ENCODE results near the gene ZNF280A.

Gene ZNF280A, protein sequence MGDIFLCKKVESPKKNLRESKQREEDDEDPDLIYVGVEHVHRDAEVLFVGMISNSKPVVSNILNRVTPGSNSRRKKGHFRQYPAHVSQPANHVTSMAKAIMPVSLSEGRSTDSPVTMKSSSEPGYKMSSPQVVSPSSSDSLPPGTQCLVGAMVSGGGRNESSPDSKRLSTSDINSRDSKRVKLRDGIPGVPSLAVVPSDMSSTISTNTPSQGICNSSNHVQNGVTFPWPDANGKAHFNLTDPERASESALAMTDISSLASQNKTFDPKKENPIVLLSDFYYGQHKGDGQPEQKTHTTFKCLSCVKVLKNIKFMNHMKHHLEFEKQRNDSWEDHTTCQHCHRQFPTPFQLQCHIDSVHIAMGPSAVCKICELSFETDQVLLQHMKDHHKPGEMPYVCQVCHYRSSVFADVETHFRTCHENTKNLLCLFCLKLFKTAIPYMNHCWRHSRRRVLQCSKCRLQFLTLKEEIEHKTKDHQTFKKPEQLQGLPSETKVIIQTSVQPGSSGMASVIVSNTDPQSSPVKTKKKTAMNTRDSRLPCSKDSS

DNA sequence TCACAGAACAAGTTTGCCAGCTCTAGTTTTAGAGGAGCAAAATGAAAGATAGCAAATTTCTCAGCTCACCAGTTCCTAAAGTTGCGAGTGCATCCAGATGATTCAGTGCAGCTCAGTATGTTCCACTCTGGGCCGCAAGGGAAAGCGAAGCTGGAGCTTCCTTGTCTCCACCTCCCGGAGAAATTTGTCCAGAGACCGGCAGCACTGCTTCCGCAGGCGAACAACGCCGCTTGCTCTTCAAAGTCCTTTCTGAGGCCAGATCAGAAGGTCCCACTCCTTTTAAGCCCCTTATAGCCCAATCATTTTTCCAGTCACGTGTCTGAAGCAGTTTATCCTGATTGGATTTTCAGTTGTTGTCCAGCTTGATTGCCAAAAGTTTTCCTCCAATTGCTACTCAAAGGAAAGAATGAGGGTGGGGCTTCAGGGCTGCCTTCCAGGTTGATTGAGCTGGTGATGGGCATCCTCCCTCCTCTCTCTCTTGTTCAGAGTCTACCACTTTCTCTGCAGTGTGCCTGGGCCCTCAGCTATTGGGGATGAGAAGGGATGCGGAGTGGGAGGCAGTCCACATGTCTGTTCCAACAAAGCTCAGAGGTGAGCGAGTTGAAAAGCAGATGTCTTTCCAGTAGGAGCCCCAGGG lies at the start of gene ZNF280A:
Gene ZNF280A (minus strand): TSS at position 251 of the 637 bp plus-strand sequence. CDS start 4,640 bp downstream, outside the sequence.
- DNase-seq (ENCODE audit: low read depth) = peak; percentile 45

DNA sequence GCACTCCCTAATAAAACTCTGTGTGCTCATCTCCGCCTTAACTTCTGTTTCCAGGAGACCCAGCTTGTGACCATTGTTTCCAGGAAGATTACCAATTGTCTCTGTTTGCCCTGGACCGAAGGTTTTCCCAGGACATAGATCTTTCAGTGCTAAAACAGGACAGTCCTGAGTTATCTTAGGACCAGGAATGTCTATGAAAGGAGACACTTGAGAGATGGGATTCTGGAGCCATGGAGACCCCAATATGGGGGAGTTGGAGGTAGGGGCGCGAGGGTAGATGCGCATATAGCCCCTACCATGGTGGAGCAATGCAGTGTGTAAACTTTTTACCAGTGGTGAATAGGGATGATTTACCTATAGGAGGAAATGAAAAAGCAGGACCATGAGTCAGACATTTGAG lies 49.1 kb upstream of the ZNF280A start:
- DNase-seq (ENCODE audit: low read depth) = no peak

DNA sequence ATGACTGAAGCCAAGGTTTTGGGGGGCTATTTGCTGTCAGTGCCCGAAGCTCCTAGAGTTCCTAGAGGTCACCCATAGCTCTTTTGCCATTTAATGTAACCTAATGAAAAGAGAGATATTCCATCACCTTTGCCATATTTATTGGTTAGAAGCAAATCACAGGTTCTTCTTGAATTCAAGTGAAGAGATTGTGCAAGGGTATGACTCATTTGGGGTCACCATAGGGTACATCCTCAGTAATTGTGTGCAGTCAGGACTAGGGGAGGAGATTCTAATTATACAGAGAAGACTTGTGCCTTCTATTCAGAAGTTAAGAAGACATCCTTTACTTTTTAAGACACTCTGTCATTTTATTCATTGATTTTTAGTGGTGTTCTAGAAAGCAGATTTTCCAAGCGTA lies 45.9 kb upstream of the ZNF280A start:
- DNase-seq (ENCODE audit: low read depth) = peak; percentile 58

DNA sequence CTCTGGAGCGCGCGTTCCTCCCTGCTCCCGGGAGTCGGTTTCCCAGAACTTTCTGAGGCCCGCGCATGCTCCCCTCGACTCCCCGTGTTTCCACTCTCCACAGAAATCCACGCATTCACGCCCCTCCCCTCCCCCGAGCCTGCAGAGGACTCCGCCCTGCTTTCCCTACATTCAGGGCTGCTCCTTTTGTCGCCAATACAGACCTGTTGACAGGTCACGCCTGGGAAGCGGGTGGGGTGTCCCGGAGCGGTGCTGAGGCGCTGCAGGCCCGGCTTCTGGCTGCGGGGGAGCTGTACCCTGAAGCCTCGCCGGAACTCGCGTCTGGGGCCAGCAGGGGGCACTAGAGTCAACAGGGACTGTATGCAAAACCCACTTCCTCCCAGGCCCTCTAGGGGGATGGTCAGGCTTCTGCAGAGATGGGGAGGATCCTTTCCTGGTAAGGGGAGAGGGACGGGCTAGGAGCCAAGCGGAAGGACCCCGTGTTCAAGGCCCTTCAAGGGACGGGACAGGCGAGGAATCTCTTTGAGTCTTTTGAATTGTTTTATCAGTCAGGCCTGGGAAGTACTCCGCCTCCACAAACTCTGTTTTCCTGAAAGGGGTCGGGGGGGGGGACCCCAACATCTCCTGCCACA lies 39.0 kb upstream of the ZNF280A start, which contains the start of gene PRAME:
Gene PRAME (minus strand): TSS at position 294 of the 632 bp plus-strand sequence. CDS start 2,433 bp downstream, outside the sequence.
- peak; percentile 39 for DNase-seq (ENCODE audit: low read depth)

DNA sequence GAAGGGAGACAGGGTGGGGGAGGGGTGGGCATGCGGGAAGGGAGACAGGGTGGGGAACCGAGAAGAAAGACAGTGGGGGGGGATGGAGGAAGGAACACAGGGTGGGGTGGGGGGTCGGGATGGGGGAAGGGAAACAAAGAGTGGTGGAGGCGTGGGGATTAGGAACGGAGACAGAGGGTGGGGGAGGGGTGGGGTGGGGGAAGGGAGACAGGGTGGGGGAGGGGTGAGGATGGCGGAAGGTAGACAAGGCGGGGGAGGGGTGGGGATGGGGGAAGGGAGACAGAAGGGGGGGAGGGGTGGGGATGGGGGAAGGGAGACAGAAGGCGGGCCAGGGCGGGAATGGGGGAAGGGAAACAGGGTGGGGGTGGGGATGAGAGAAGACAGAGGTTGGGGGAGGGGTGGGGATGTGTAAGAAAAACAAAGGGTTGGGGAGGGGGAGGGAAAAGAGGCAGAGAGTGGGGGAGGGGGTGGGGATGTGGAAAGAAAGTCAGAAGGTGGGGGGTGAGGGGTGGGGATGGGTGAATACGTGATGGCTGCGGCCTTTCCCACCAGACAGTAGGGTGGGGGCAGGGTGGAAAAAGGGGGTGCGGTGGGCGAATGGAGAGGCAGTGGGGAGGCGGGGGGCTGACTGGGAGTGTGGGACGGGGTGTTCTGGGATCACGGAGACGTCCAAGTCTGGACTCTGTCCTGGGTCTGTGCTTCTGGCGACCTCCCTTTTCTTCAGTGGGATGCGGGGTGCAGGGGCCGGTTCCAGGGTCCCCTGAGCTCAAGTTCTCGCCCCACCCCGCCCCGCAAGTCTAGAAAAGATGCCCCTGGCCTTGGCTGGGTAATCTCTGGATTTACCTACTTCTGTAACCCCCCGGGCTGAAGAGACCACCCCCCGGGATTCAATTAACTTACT lies 38.3 kb upstream of the ZNF280A start:
- DNase-seq (ENCODE audit: low read depth) = no peak

DNA sequence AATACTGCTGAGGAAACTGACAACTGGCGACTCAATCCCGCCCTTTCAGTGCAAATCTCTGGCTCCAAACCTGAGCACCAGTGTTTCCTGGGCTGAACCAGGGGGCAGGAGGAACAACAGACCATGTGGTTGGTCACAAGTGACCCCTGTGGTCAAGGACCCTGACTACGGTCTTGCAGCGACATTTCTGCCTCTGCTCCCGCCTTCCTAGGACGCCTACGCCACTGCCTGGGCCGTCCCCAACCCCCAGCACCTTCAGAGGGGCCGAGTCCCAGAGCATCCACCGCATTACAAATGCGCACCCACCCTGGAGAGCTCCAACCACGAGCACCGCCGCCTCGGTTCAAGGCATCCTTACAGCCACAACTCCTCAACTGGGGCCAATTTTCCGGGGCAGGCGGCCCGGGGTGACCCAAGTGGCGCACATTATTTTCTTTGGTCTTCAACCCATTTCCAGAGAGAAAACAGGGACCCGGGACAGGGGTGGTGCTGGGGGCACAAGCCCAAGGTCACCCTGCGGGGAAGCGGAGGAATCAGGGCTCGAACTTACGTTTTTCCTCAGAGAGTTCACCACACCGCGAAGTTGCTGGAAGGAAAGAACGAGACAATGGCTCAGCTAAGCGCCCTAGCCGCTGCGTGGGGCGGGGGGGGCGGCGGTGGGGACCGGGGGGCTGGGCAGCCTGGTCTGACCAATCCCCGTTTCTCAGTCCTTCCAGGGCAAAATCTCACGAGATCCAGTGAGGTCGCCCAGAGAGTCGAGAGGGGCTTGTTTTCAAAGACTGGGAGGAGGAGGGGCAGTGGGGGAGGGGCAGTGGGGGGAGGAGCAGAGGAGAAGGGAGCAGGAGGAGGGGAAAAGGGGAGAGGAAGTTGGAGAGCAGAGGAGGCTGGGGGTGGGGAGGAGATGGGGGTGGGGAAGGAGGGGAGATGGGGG lies 37.2 kb upstream of the ZNF280A start:
- no peak for DNase-seq (ENCODE audit: low read depth)

DNA sequence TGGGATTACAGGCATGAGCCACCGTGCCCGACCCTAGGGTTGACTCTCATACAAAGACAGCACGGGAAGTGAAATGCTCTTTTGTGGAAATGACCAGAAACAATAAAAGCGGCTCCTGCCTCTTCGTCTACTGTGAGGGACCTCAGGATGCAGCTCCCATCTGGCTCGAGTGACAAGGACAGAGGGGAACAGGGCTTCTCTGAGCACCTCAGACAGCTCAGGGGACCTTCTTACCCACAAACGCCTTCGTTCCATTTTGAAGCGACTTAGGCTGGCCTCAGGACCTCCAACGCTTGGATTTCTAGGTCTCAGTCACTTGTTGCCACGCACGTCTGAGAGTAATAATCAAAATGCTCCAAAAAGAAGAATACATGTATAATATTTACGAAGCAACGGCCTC lies 36.5 kb upstream of the ZNF280A start:
- no peak for DNase-seq (ENCODE audit: low read depth)

DNA sequence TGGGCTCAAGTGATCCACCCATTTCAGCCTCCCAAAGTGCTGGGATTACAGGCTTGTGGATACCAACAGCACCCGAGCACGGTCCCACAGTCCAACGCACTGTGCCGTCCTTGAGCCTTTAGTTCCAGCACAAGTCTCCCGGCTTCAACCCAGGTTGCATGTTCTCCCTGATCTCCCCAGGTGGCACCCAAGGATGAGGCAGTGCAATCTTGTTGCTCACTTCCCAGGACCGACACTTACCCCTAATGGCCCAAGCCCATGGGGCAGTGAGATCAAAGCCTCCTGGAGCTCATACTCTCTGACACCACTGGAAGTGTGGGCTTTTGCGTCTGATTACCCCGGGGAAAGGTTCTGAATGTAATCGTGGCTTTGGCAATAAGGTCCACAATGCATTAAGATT lies 35.5 kb upstream of the ZNF280A start:
- no peak for DNase-seq (ENCODE audit: low read depth)

DNA sequence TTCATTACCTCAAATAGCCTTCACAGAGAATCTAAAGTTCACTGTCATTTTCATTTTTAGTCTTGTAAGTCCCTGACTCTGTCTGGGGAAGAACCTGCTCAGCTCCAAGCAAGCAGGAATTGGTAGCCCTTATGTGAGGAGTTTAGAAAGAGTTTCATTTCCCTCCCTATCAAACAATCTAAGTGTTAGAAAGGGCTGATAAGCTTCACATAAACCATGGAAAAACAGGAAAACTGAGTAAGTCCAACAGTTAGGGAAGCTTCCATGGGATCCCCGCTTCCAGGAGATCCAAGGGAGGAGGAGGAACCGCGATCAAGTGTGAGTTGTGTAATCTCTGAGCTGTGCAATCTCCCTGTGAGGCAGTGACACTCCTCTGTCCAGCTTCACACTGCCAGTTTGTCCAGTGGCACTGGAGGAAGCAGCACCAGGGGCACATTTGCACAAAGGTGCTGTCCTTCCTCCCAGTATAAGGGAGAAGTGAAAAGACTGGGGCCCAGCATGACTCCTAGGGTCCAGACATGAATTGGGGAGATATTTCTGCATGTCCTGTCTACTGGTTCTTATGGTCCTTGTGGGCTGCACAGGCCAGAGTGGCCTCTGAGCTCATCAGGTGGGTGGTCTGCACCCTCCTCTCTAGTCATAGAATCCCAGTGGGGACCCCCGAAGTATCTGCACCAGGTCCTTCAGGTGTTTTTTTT lies 34.7 kb upstream of the ZNF280A start:
- DNase-seq (ENCODE audit: low read depth) = peak; percentile 17

DNA sequence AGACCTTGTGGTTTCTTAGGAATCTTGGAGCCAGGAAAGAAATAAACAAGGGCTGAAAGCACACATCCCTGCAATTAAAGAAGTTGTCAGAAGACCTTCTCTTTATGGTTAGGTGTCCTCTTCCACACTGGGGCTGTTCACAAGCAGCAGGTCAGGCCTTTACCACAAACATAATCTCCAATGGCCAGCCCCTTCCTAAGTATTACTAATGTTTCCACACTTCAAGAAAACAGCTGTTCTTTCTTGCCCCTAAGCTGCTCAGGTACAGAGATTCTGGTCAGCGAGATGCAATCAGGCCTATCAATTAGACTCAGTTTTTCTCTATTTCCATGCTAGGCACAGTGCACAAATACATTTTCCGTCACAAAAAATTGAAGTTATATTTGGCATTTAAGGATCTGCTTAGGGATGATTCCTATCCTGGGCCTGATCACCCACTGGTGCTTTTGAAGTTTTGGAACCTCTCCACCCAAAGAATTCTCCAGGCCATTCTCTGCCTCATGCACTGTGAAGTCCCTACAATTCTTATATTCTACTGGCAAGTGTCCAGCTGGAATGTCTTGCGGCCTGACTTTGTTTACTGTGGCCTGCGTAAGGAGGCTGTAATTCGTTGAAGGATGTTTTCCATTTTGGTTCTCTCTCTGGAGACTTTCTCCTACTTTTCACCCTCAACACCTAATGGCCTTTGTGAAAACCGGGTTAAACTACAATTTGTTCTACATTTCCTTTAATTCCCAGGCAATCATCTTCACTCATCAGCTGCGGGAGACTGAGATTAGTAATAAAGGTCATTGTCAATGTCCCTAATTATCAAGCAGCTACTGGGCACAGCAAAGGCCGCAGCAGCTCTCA lies 33.9 kb upstream of the ZNF280A start:
- DNase-seq (ENCODE audit: low read depth) = peak; percentile 11

DNA sequence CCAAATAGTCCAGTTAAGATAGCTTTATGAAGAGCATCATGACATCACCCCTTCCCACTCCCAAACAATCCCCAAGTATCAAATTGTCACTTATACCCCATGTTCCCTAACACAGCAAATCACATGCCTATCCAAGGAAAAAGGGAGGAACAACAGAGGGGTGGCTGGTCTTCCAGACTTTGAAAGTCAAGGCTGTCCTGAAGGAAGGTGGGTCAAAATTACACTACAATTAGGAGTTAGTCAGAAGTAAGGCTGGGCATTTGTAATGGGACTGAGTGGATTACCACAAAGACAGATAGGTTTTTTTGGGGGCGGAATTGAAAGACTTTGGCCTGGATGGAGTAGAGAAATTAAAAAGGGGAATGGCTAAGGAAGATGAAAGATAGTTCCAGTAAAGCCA lies 33.1 kb upstream of the ZNF280A start:
- DNase-seq (ENCODE audit: low read depth) = no peak

DNA sequence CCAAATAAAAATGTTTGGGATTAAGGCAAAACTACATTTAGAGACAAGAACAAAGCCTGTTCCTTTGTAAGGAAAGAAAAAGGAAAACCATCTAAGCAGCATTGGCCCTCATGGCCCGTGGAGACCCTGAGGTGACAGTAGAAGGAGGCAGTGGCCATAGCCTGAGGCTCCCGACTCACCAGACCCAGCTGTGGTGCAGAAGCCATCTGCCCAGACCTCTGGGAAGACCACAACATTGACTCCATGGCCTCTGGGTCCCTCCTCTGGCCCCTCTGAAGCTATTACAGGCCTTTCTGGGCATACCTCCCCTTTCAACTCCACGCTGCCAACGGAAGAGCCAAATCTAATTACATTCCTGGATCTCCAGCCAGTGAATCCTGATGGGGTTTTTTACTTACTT lies 32.6 kb upstream of the ZNF280A start:
- no peak for DNase-seq (ENCODE audit: low read depth)

DNA sequence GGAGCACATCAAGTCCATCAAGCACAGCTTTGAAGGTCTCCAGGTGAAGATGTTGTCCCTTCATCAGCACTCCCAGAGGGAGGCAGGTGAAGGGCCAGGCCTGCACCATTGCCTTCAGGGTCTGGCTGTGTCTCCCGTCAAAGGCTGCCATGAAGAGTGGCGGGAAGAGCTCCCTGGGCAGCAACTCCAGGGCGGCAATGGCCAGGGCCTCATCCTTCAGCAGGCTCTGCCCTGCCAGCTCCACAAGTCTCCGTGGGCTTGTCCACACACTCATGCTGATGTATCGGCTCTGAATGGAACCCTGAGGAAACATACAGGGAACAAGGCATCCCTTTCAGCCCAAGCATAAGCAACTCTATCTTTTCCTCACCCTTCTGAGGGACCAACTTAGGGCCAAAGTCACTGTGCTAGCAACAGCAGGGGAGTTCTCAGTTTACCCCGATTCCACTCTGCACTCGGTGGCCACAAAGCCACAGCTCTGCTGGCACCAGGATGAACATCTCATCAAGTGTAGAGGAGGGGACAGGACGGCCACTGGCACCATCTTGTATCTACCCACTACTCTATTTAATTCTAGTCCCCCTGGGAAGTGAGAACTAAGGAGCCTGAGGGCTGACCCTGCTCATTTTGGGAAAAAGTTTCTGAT lies 30.8 kb upstream of the ZNF280A start:
- DNase-seq (ENCODE audit: low read depth) = no peak

DNA sequence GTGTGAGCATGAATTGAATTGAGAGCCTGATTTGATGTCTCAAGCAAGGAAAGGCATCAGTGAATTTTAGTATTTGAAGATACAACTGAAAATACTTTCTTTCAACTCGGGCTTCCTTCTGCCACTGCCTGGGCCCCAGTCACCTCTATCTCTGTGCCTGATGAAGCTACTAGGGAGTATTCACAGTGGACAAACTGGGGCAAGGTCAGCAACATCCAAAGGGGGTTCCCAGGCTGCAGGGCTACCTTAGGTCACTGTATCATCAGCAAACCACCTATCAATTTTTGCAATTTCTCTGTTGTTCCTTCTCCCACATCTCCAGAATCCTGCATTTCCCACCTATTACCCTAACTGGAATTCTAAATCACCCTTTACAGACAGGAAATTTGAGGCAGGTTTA lies 28.8 kb upstream of the ZNF280A start:
- no peak for DNase-seq (ENCODE audit: low read depth)

DNA sequence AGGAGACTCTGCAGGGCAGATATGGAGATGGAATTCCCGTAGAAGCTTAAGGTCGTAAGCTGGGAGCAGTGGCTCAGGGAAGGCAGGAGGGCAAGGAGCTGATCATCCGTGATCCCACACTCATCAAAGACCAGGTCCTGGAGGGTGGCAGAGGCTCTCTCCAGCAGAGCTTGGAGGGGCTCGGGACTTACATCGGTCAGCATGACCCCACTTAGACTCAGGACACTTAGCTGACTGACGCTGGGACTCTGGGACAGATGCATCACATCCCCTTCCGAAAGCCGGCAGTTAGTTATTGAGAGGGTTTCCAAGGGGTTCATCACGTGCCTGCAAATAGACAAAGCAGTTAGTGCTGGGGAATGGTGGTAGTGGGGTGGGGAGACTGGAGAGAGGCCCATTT lies 28.2 kb upstream of the ZNF280A start:
- no peak for DNase-seq (ENCODE audit: low read depth)

DNA sequence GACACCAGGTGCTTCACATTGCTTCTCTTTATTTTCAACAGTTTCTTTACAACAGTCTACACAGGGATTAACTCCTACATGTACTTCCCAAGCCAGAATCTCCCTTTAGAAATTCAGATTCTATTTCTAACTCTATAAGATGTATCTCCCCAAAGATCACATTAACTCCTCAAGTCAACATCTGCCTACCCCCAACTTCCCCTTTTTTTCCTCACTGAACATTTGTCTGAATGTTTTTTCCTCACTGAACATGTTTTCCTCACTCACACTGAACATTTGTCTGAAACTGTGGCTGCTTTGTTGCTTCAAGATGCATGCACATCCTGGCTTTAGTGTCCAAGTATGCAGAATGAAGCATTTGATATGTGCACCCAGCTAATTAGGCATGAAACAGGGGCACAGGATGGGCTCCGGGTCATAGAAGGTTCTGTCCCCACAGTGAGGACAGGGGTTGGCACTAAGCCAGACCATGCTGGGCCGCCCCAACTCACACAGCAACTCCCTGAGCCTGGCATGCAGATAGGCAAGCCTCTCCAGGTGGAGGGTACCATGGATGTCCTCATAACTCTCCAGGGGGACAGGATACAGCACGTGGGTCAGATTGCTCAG lies 27.7 kb upstream of the ZNF280A start:
- no peak for DNase-seq (ENCODE audit: low read depth)

DNA sequence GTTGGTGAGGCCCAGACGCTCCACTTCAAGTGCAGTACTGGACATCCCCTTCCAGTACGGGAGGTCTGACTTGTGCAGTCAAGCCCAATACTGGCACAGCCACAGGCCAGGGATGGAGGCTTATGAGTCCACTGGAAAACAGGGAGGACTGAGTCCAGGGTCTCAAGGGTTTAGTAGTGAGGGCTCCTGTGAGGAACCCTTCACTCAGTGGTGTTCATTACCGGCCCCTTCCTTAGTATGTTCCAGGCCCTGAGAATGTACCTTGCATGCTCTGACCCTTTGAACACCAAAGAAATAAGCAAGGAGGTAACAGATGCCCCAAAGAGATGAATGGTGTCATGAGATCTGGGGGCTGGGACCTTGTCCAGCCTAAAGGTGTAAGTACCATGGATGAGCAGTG lies 27.2 kb upstream of the ZNF280A start:
- no peak for DNase-seq (ENCODE audit: low read depth)

DNA sequence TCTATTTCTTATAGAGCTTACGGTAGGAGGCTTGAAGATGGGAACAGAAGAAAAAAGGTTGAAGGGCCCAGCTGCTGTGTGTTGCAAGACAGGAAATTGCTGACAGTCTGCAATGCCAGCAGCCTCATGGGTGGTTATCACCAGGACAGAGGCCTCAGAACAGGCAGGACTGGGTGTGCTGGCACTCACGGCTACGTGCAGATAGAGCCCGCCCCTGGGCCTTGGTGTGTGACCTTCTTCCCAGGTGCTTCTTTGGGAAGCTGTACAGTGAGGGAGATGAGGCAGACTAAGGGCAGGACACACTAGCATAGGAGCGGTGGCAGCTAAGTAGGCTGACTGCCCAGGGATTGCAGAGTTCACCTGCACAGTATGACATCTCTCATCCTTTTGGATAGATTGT lies 26.4 kb upstream of the ZNF280A start:
- DNase-seq (ENCODE audit: low read depth) = peak; percentile 40
